Lung (tissue), 12 donors: ENCODE results near the gene TAF11. TPM values are rescaled to one million over a fixed set of nuclear protein-coding genes. Genes with fewer than 3 reads are reported as not detected.

Experiments
- ATAC-seq: fragments of 200-7000 bp; cut with Tn5 transposase; one replicate; pipeline ENCODE4 v1.9.1; 2020; ENCODE audit warnings: moderate number of reproducible peaks; ENCODE audit not compliant: insufficient read depth, low FRiP score
- DNase-seq, 3 donors: peaks; one replicate each; pipeline ENCODE4 v3.0.0-alpha.2; 2013 to 2017
- H3K27ac ChIP-seq, 2 donors: one replicate each; pipeline ENCODE4 v1.5.1; 2013; ENCODE audit warnings: mild to moderate bottlenecking in 2 of 2, moderate library complexity in 2 of 2, control low read depth in 1 of 2, inconsistent platforms in 1 of 2, low read depth in 1 of 2, low read length in 1 of 2
- H3K27me3 ChIP-seq, 3 donors: one replicate each; pipeline ENCODE4 v1.5.1; 2013; ENCODE audit warnings: low read length in 2 of 3; ENCODE audit not compliant: control insufficient read depth in 3 of 3, insufficient read depth in 3 of 3
- H3K36me3 ChIP-seq, 4 donors: one replicate each; pipeline ENCODE4 v1.5.1; 2013; ENCODE audit warnings: low read length in 4 of 4, mild to moderate bottlenecking in 1 of 4, moderate library complexity in 1 of 4; ENCODE audit not compliant: control insufficient read depth in 4 of 4, insufficient read depth in 4 of 4
- H3K4me1 ChIP-seq, 5 donors: one replicate each; pipeline ENCODE4 v1.5.1; 2013; ENCODE audit warnings: low read length in 5 of 5, mild to moderate bottlenecking in 2 of 5, moderate library complexity in 1 of 5; ENCODE audit not compliant: control insufficient read depth in 5 of 5, insufficient read depth in 5 of 5
- H3K4me3 ChIP-seq: one replicate; pipeline ENCODE4 v1.5.1; 2013; ENCODE audit warnings: mild to moderate bottlenecking, control low read depth, moderate library complexity
- H3K9ac ChIP-seq, 2 donors: one replicate each; pipeline ENCODE4 v1.5.1; 2013; ENCODE audit warnings: low read length in 2 of 2, control low read depth in 1 of 2; ENCODE audit not compliant: insufficient read depth in 1 of 2
- H3K9me3 ChIP-seq, 4 donors: one replicate each; pipeline ENCODE4 v1.5.1; 2013; ENCODE audit warnings: low read length in 3 of 4, mild to moderate bottlenecking in 1 of 4, moderate library complexity in 1 of 4; ENCODE audit not compliant: control insufficient read depth in 4 of 4, insufficient read depth in 3 of 4
- WGBS, 2 donors: extraction: QIAGEN DNeasy Blood & Tissue Kit; methylation state at CpG; one replicate each; pipeline ENCODE4 v1.1.7; 2013; 5-methylcytosine and 5-hydroxymethylcytosine counted together
- polyA plus RNA-seq, 2 donors: library from polyadenylated mRNA; stranded (reverse); fragments of 200-250 nt; gene quantifications; one replicate each; pipeline ENCODE4 v1.2.1, GENCODE V29; 2013
- total RNA-seq, 2 donors: library from RNA; depleted of rRNA in 1 of 2; stranded (reverse); fragments of >200 nt in 1 of 2; gene quantifications; one replicate each; pipeline ENCODE4 v1.2.1, GENCODE V29; 2014 to 2021
- TF ChIP-seq, protein P1 (sequence below): IDR thresholded peaks from 2 replicates; pipeline ENCODE4 v1.5.1; 2012; ENCODE audit warnings: mild to moderate bottlenecking; ENCODE audit errors: control extremely low read depth, extremely low read depth
- donor health status: control.
- donor health status: control.
- donor health status: Bipolar disorder and iron deficiency.
- donor health status: healthy.
- donor health status: DM: yes; HTN: yes; CAD: no.

Gene TAF11
- total and polyA plus RNA-seq, 4 donors: 17.3 to 30.5 (median 29.2) TPM

DNA sequence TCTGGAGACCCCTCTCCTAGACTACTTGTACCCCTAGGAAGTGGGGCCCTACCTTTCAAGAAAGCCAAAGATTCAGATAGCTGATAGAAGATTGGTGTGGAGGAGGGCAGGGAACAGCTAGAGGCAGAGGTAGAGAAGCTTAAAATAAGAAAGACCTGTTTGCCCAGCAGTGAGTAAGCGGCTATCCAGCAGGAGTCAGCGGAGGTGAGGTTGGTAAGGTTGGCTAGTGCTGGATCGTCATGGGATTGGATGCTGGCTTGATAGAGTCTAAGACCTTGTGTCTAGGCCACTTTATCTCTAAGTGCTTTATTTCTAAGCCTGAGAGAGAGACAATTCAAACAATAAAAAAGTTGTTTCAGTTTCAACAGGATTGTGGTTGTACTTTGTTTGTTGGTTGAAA, 20.4 kb upstream of the TAF11 start:
- Histone ChIP-seq H3K9ac (no peak overlapping the region), H3K9me3 (no peaks in the 10 kb centered on the region), H3K4me1 (peaks cover 0 to 20% (median 0%) of the 10 kb centered on the region in 5 donors), H3K4me3 (no peak overlapping the region), H3K36me3 (no peaks in the 10 kb centered on the region), H3K27ac (no peak overlapping the region), H3K27me3 (no peaks in the 10 kb centered on the region)
- WGBS, 2 donors: 83 to 100% methylated on average over 3 of the region's 3 CpGs
- no peak for DNase-seq
- ATAC-seq: no peak
- TF ChIP-seq, protein P1, sequence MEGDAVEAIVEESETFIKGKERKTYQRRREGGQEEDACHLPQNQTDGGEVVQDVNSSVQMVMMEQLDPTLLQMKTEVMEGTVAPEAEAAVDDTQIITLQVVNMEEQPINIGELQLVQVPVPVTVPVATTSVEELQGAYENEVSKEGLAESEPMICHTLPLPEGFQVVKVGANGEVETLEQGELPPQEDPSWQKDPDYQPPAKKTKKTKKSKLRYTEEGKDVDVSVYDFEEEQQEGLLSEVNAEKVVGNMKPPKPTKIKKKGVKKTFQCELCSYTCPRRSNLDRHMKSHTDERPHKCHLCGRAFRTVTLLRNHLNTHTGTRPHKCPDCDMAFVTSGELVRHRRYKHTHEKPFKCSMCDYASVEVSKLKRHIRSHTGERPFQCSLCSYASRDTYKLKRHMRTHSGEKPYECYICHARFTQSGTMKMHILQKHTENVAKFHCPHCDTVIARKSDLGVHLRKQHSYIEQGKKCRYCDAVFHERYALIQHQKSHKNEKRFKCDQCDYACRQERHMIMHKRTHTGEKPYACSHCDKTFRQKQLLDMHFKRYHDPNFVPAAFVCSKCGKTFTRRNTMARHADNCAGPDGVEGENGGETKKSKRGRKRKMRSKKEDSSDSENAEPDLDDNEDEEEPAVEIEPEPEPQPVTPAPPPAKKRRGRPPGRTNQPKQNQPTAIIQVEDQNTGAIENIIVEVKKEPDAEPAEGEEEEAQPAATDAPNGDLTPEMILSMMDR: no peak

DNA sequence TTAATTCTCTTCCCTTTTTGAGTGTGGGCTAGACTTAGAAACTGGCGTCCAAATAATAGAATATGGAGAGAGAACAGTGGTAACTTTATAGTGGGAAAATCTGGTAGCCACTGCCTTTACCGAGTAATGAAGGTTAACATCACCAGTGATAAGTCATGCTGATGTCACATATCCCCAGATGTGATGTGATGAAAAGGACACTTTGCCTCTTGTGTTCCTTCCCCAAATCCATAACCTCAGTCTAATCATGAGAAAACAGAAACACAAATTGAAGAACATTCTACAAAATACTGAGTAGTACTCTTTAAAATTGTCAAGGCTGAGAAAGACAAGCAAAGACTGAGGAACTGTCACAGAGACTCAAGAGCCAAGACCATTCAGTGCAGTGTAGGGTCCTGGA, 19.0 kb upstream of the TAF11 start:
- no peaks in the 10 kb centered on the region for H3K27me3 ChIP-seq
- H3K4me3 ChIP-seq: no peak overlapping the region
- no peak for ATAC-seq
- H3K4me1 ChIP-seq: peaks cover 0 to 14% (median 0%) of the 10 kb centered on the region in 5 donors
- no peaks in the 10 kb centered on the region for H3K9me3 ChIP-seq
- TF ChIP-seq, protein P1: no peak
- 91 to 94% methylated on average over 2 of the region's 2 CpGs for WGBS, 2 donors
- H3K9ac ChIP-seq: no peak overlapping the region
- DNase-seq: no peak
- no peak overlapping the region for H3K27ac ChIP-seq
- no peaks in the 10 kb centered on the region for H3K36me3 ChIP-seq

DNA sequence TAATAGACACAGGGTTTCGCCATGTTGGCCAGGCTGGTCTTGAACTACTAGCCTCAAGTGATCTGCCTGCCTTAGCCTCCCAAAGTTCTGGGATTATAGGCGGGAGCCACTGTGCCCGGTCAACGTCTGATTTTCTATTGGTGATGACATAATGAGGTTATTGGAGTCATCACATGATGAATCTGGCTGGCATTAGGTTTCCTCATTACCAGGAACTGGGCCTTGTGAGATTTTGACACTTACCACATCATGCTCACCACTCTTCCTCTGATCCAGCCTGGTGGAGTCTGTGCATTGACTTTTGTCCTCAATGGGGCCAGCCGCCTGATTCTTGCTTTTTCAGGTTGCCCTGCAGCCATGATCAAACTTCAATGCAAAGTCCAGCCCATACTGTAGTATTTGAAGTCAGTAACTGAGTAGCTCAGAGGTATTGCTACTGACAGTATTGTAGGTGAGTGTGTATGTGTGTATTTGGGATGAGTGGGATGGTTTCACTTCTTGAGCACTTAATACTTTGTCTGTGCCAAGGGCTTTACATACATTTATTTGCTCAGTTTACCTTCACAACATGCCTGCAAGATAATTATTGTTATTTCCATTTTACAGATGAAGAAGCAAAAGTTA, 17.3 kb upstream of the TAF11 start:
- WGBS, 2 donors: 58 to 84% methylated on average over 5 of the region's 5 CpGs
- TF ChIP-seq, protein P1: no peak
- ATAC-seq (no peak), DNase-seq (no peak)
- no peaks in the 10 kb centered on the region for H3K27me3 ChIP-seq
- no peak overlapping the region for H3K4me3 ChIP-seq
- no peak overlapping the region for H3K27ac ChIP-seq
- no peak overlapping the region for H3K9ac ChIP-seq
- no peaks in the 10 kb centered on the region for H3K9me3 ChIP-seq
- H3K36me3 ChIP-seq: peaks cover 0 to 1% (median 0%) of the 10 kb centered on the region in 4 donors
- peaks cover 0 to 15% (median 0%) of the 10 kb centered on the region in 5 donors for H3K4me1 ChIP-seq

DNA sequence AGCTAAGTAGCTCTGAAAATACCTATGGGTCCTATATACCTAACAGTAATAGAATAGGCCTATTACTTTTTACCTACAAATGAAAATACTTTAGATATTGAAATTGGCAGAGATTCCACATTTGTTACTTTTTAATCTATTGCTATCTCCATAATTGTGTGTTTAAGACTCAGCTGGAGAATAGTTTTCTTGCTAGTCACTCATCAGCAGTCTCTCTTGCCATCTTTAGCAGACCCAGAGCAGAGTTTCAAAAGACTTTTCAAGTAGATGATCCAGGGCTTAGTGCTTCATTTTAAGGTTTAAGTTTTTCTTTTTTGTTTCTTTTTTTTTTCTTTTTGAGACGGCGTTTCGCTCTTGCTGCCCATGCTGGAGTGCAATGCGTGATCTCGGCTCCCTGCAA, 14.1 kb upstream of the TAF11 start:
- TF ChIP-seq, protein P1: no peak
- WGBS, 2 donors: 87 to 97% methylated on average over 5 of the region's 5 CpGs
- DNase-seq: no peak
- H3K9ac ChIP-seq: no peak overlapping the region
- no peaks in the 10 kb centered on the region for H3K27me3 ChIP-seq
- H3K4me1 ChIP-seq: peaks cover 0 to 7% (median 0%) of the 10 kb centered on the region in 5 donors
- ATAC-seq: no peak
- no peak overlapping the region for H3K4me3 ChIP-seq
- peaks cover 0 to 1% (median 0%) of the 10 kb centered on the region in 4 donors for H3K36me3 ChIP-seq
- H3K27ac ChIP-seq: no peak overlapping the region
- no peaks in the 10 kb centered on the region for H3K9me3 ChIP-seq
